Measurements from ENCODE around the gene CDKN1B.

The CDKN1B gene

DNA sequence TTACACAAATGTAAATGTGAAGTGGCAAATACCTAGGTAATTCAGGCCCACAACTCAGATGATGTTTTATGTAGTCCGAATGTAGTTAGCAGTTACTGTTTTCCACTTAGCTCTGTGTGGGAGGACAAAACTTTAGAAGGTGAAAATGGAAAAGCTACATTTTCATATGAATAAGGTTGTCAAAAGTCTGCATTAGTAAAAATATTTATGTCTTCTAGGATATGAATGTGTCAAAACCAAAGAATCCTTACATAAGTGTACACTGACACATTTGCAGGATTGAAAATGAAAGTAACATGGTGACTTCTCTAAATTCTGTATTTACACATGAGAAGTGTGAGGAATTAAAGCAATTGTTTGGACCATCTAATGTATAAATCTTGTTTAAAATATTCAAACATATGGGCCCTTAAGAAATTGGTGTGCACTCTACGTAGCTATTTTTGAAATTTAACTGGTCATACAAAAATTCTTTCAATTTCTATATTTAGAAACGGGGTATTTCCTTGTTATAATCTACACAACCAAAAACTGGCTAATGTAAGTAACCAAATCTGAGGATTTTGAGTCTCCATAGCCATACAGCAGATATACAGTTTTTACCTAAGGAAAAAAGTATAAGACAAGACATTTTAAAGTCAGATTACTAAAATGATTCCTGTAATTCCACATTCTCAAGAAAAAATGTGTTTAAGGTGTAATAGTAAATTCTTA, 5.4 kb downstream of the CDKN1B start:
- Histone ChIP-seq H3K4me2 (peak overlapping the region; percentile 84), H3K4me1 (ENCODE audit: low read depth, poor library complexity, severe bottlenecking) (peaks cover 6% of the 10 kb centered on the region), H3K9ac (peak overlapping the region; percentile 98), H4K20me1 (ENCODE audit: insufficient read depth) (no peaks in the 10 kb centered on the region), H3K27ac (peak overlapping the region; percentile 98), H3K36me3 (ENCODE audit: insufficient read depth) (peaks cover 29% of the 10 kb centered on the region; the same call in 1 of the 2 replicates), H3K4me3 (IDR thresholded peaks at IDR 0.05; ENCODE audit: insufficient read depth, low read depth, low read length) (no peak overlapping the region), H2AFZ (ENCODE audit: low read depth) (no peak overlapping the region), H3K79me2 (ENCODE audit: insufficient read depth, low read depth) (peaks cover 86% of the 10 kb centered on the region), H3K27me3 (ENCODE audit: insufficient read depth, low read depth) (no peaks in the 10 kb centered on the region)
- no peak for TF ChIP-seq CTCF (conservative IDR thresholded peaks at IDR 0.05; ENCODE audit: low read depth, low read length)

- Histone ChIP-seq H3K27me3 (ENCODE audit: insufficient read depth, low read depth) (no peaks in the 10 kb centered on the region), H3K4me1 (ENCODE audit: low read depth, poor library complexity, severe bottlenecking) (peaks cover 12% of the 10 kb centered on the region), H3K36me3 (ENCODE audit: insufficient read depth) (peaks cover 29% of the 10 kb centered on the region; the same call in 1 of the 2 replicates), H2AFZ (ENCODE audit: low read depth) (no peak overlapping the region), H3K27ac (peak overlapping the region; percentile 98), H4K20me1 (ENCODE audit: insufficient read depth) (no peaks in the 10 kb centered on the region), H3K9ac (peak overlapping the region; percentile 98), H3K4me3 (IDR thresholded peaks at IDR 0.05; ENCODE audit: insufficient read depth, low read depth, low read length) (no peak overlapping the region), H3K4me2 (peak overlapping the region; percentile 84), H3K79me2 (ENCODE audit: insufficient read depth, low read depth) (peaks cover 86% of the 10 kb centered on the region)
- no peak for TF ChIP-seq CTCF (conservative IDR thresholded peaks at IDR 0.05; ENCODE audit: low read depth, low read length)
These were observed 6.0 kb downstream of the CDKN1B start for GRCh38 chr12:12723149-12723680.

DNA sequence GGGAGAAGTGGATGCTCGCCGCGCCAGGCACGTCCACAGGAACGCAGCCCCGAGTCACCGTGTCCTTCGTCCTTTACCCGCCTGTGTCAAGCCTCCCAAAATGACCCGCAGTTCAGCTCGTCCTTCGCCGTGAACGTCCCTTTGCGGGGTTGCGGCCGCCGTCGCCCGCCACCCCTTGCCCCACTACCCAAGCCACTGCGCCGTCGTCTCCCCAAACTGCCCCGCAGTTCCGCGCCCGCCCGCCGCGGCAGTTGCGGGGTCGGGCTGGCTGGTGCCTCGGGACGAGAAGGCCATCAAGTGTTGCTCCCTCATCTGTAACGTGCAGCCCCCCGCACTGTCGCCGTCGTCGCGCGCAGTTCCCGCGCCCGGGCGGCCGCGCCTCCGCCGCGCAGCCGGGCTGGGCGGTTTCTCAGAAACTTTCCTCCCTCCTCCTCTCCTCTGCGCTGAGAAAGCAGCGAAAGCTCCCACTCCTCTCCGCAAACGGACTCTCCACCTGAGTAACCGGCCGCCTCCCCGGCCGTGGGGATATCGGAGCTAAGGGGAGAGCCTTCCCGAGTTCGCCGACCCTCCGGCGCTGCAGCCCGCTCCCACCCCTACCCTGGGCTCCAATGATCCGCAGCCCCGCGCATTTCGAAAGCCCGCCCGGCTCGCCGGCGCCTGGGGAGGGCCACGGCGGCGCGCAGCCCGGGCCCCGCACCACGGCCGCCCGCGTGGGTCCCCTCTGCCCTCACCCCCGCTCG, 6.7 kb downstream of the CDKN1B start:
- Histone ChIP-seq H3K79me2 (ENCODE audit: insufficient read depth, low read depth) (peaks cover 86% of the 10 kb centered on the region), H3K4me2 (peak overlapping the region; percentile 84), H3K9ac (peak overlapping the region; percentile 98), H3K36me3 (ENCODE audit: insufficient read depth) (peaks cover 24% of the 10 kb centered on the region; the same call in 1 of the 2 replicates), H4K20me1 (ENCODE audit: insufficient read depth) (no peaks in the 10 kb centered on the region), H3K27ac (peak overlapping the region; percentile 98), H3K27me3 (ENCODE audit: insufficient read depth, low read depth) (no peaks in the 10 kb centered on the region), H2AFZ (ENCODE audit: low read depth) (no peak overlapping the region), H3K4me3 (IDR thresholded peaks at IDR 0.05; ENCODE audit: insufficient read depth, low read depth, low read length) (no peak overlapping the region), H3K4me1 (ENCODE audit: low read depth, poor library complexity, severe bottlenecking) (peaks cover 19% of the 10 kb centered on the region)
- TF ChIP-seq CTCF (conservative IDR thresholded peaks at IDR 0.05; ENCODE audit: low read depth, low read length), result no peak

- H3K27ac ChIP-seq, result peak overlapping the region; percentile 98
- peaks cover 18% of the 10 kb centered on the region; the same call in 1 of the 2 replicates for H3K36me3 ChIP-seq (ENCODE audit: insufficient read depth)
- no peak overlapping the region for H3K4me3 ChIP-seq (IDR thresholded peaks at IDR 0.05; ENCODE audit: insufficient read depth, low read depth, low read length)
- no peak overlapping the region for H2AFZ ChIP-seq (ENCODE audit: low read depth)
- peaks cover 26% of the 10 kb centered on the region for H3K4me1 ChIP-seq (ENCODE audit: low read depth, poor library complexity, severe bottlenecking)
- no peak for TF ChIP-seq CTCF (conservative IDR thresholded peaks at IDR 0.05; ENCODE audit: low read depth, low read length)
- H3K4me2 ChIP-seq, result peak overlapping the region; percentile 84
- H3K79me2 ChIP-seq (ENCODE audit: insufficient read depth, low read depth), result peaks cover 86% of the 10 kb centered on the region
- no peaks in the 10 kb centered on the region for H4K20me1 ChIP-seq (ENCODE audit: insufficient read depth)
- peak overlapping the region; percentile 98 for H3K9ac ChIP-seq
- no peaks in the 10 kb centered on the region for H3K27me3 ChIP-seq (ENCODE audit: insufficient read depth, low read depth)
These were observed 7.4 kb downstream of the CDKN1B start for GRCh38 chr12:12724421-12725085.
